ENCODE measurements around the gene GLCE.
"Not testable (repeated sequence)": the region's sequence is repeated elsewhere in the genome, so short reads cannot be mapped to it uniquely, and the experiment has no call there.

The GLCE gene

DNA sequence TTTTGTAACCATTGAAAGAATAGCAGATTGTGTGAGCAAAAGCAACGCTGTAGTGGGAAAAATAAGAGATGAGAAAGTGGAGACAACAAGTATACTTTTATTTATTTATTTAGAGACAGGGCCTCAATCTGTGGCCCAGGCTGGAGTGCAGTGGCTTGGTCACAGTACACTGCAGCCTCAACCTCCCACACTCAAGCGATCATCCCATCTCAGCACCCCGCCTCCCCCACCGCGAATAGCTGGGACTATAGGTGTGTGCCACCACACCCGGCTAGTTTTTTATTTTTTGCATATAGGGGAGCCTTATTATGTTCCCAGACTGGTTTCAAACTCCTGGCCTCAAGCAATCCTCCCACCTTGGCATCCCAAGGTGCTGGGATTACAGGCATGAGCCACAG is 1.6 kb upstream of the GLCE start:
- FAIRE-seq = no peak
- DNase-seq (ENCODE audit: low spot score) = no peak

- DNase-seq (ENCODE audit: low spot score) (no peak), FAIRE-seq (no peak)
Measured at GRCh38 chr15:69159805-69160140, 662 bp upstream of the GLCE start.

DNA sequence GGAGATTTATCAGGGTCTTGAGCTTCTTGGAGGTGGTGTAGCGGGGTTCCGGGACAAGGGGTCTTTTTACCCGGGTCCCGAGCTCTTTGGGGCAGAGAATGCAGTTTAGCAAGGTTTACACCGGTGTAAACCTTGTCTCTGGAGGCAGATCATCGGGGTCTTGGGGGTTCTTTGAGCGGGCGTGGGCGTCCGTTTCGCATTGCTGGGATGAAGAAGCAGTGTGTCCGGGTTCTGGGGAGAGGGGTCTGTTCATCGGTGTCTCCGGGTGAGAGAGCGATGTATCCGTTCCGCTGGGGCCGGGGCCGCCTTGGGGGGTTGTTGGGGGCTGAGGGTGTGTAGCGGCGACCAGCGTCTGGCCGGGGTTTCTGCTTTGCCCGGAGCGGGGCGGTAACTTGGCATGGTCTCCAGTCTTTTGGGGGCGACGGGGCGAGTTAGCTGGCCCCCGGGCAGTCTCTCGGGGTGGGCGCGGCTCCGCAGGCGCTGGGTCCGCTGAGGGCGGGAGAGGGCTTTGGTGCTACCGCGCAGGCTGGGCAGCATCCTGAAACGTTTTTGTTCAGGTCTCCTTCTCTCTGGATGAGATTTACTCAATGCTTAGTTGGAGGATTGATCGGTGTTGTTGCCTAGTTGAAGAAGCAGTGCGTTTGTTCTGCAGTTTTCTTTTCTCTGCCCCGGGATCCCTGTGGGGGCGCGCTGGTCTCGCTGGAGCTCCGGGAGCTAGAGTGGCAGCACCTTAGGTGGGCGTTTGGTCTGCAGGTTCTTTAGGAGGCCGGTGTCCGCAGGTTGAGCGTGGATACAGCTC is 843 bp downstream of the GLCE start:
- DNase-seq (ENCODE audit: low spot score) (no peak), FAIRE-seq (no peak)

DNA sequence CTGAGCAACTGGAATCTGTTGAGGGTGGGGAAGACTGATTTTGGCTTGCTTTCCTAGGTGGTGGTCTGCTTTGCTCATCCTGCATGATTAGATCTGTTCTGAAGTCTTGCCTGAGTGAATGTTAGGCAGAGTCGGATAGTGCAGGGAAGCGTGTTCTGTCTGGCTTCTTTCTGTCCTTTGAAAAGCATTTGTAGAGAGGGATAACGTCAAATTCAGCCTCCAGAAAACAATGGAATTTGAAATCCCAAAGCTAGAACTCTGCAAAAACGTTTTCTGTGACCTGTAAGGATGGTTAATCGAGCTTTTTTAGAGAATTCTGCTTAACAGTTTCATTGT is 1.4 kb downstream of the GLCE start:
- DNase-seq (ENCODE audit: low spot score) (no peak), FAIRE-seq (no peak)

DNA sequence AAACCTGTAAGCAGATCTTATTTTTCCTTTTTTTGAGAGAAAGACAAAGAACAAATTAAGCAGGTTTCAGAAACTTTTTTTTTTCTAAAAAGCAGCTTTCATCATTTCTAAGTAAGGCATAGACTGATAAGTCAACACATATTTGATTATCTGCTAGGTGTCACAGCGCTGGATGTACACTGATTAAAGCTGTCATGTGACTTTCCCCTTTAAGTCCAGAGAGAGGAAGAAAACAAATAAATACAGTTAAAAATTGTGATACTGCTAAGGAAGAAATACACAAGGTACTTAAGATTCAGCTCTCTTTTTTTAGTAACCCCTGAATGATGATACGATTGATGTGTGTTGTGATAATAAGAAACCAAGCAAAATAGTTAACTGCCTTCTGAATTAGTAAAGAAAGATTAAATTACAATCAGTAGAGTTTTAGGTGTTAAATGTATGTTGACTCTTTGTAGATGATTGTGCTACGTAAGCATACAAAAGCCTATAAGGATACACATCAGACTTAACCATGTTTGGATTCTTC is 2.8 kb downstream of the GLCE start:
- FAIRE-seq (no peak), DNase-seq (ENCODE audit: low spot score) (no peak)

DNA sequence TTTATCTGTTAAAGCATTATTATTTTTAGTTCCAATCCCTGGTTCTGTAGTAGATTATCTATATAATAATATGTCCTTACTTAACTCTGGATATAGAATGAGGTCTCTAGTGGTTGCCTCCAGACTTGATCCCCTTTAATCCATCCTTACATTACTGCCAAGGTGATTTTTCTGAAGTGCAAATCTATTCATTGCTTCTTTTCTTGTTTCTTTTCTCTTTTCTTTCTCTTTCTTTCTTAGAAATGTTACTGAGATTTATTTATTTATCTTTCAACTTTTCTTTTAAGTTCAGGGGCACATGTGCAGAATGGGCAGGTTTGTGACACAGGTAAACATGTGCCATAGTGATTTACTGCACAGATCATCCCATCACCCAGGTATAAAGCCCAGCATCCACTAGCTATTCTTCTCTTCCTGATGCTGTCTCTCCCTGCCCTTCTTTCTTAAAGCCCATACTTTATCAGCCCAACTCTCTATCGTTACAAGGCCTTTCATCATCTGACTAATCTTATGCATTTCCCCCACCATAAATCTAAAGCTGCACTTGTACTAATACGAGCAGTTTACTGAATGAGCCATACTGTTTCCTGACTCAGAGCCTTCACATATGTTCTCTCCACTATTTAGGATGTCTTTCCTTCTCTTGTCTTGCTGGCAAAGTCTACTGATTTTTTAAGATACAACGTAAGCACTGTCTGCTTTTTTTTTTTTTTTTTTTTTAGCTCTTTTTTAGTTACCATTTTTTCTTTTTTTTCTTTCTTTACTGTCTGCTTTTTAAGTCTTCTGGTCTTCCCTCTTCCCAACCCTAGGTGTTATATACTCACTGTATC is 4.6 kb downstream of the GLCE start:
- FAIRE-seq (no peak), DNase-seq (ENCODE audit: low spot score) (no peak)

- FAIRE-seq = no peak
Measured at GRCh38 chr15:69165637-69166025, 5.2 kb downstream of the GLCE start.

GRCh38 chr15:69167218-69167846 is 6.9 kb downstream of the GLCE start:
- no peak for FAIRE-seq
- no peak for DNase-seq (ENCODE audit: low spot score)

More at GRCh38 chr15:69165637-69166025, 5.2 kb downstream of the GLCE start:
- DNase-seq (ENCODE audit: low spot score) = no peak

- FAIRE-seq; DNase-seq (ENCODE audit: low spot score): not testable (repeated sequence)
Measured at GRCh38 chr15:69168361-69168760, 7.9 kb downstream of the GLCE start.

- not testable (repeated sequence) for FAIRE-seq; DNase-seq (ENCODE audit: low spot score)
Measured at GRCh38 chr15:69169540-69169939, 9.1 kb downstream of the GLCE start.

DNA sequence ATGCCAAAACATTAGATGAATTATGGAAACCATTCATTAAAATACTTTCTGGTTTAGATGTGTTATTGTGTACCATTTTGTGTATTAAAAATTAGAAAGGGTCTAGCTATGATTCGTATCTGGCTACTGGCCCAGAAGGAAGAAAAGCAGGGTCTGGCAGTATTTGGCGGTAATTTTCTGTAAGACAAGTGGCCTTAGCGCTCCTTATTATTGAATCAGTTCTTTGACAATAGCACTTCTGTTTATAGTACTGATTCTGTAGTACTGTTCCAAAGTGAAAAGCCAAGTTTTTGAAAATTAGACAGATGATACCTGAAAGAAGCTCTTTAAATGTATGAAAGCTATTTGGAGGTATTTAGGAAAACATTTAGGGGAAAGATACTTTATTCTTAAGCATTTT is 10.2 kb downstream of the GLCE start:
- DNase-seq (ENCODE audit: low spot score) (no peak), FAIRE-seq (no peak)

DNA sequence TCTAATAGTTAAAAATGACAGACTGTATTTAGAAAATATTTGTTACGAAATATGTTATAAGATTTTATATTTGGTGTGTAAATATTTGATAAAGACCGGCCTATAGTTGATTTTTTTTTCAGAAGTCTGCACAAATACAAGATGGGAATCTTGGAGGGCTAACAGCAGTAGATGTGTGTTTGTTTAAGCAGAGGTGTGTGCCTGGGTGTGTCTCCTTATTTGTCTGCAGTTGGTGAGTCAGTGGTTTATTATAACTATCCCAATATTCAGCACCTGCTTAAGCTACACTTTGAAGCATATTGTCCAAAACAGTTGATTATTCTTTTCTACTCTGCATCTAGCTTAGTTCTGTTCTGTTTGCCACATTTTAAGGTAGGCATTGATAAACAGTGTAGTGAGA is 12.4 kb downstream of the GLCE start:
- no peak for FAIRE-seq
- no peak for DNase-seq (ENCODE audit: low spot score)

- DNase-seq (ENCODE audit: low spot score) (no peak), FAIRE-seq (no peak)
Measured at GRCh38 chr15:69175536-69175935, 15.1 kb downstream of the GLCE start.

DNA sequence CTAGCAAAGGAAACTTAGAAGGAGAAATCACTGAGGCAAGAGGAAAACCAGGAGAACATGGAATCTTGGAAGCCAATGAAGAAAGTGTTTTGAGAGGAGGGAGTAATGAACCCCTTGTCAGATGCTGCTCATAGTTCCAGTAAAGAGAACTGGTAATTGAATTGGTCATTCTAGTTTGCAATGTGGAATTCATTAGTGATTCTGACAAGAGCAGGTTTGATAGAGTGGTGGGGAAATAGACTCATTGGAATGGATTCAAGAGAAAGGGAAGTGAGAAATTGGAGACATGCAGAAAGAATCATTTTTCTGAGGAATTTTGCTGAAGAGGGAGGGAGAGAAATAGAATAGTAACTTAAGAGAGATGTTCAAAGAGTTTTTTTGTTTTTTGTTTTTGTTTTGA is 21.0 kb downstream of the GLCE start:
- DNase-seq (ENCODE audit: low spot score) = no peak
- FAIRE-seq = no peak

DNA sequence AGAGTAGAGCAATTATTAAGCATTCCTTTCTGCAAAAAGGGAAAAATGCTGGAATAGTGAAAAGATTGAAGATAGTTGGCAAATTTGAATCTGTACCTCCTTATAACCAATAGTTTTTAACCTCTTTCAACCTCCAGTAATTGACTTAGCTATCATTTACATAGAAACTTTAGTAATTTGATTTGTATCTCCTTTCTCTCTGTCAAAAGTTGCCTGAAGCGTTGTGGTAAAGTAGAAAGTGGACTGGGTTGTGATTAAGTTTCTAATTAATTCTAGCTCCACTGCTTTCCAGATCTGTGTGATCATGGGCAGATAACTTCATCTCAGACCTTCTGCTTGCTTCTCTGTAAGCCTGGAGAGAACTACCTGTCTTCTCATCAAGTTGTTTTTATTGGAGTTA is 24.8 kb downstream of the GLCE start:
- no peak for DNase-seq (ENCODE audit: low spot score)
- FAIRE-seq = no peak

- no peak for FAIRE-seq
- no peak for DNase-seq (ENCODE audit: low spot score)
Measured at GRCh38 chr15:69185706-69186105, 25.3 kb downstream of the GLCE start.

DNA sequence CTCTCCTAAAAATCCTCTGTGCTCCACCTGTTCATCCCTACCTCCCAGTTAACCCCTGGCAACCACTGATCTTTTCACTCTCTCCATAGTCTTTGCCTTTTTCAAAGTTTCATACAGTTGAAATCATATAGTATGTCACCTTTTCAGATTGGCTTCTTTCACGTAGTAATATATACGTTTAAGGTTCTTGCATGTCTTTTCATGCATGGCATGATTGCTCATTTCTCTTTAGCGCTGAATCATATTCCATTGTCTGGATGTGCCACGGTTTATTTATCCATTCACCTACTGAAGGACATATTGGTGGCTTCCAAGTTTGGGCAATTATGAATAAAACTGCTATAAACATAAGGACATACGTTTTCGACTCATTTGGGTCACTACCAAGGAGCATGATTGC is 28.7 kb downstream of the GLCE start:
- no peak for DNase-seq (ENCODE audit: low spot score)

GRCh38 chr15:69190091-69190490 is 29.7 kb downstream of the GLCE start:
- DNase-seq (ENCODE audit: low spot score) = no peak

More for the DNA sequence above, 28.7 kb downstream of the GLCE start:
- FAIRE-seq = no peak

GRCh38 chr15:69190504-69190903 is 30.1 kb downstream of the GLCE start:
- no peak for DNase-seq (ENCODE audit: low spot score)
- FAIRE-seq = no peak

More at GRCh38 chr15:69190091-69190490, 29.7 kb downstream of the GLCE start:
- FAIRE-seq = no peak

DNA sequence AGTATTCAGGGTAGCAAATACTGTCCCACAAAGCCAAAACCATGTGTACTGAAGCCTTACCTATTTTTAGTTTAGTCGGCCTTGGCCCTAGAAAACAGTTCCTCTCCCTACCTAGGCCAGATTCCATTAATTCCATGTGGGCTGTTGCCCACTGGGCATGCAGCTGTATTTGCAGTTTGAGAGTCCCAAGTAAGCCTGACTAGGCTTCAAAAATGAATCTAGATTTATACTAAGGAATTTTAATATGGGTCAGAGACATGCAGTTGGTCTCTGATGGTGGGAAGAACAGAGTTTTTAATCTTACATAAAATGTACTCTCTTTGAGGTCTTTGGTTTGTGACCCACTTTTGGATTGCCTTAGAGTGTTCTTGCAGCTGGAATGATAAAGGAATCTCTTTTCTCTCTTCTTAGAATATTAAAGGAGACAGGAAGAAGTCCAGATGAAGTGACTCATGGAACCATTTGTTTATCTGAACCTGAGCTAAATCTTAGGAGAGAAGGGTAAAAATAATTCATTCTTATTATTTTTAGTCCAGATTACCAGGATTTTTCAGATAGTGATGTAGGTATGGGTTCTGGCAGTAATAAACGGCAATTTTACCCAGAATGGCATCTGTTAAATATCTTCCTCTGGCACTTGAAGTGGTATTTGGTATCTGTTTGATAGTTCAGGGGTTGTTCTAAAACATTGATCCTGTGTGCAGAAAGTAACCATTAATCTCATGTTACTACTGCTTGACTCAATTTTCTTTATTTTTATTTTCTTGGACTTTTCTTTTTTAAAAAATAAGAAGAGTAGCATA is 33.8 kb downstream of the GLCE start:
- no peak for DNase-seq (ENCODE audit: low spot score)

GRCh38 chr15:69194854-69195253 is 34.4 kb downstream of the GLCE start:
- no peak for DNase-seq (ENCODE audit: low spot score)
- no peak for FAIRE-seq

More for the DNA sequence above, 33.8 kb downstream of the GLCE start:
- no peak for FAIRE-seq
